HEK293T (cell line): ENCODE measurements around the gene SLC35E1.

Experiments used
- CTBP1 ChIP-seq: fragments of 450-650 bp; IDR thresholded peaks from 2 replicates; pipeline ENCODE4 v1.6.1; 2016; ENCODE audit warnings: borderline replicate concordance
- FOXA1 ChIP-seq: fragments of 450-650 bp; IDR thresholded peaks from 2 replicates; pipeline ENCODE4 v1.6.1; 2016; ENCODE audit warnings: mild to moderate bottlenecking
- FOXK2 ChIP-seq: fragments of 450-650 bp; IDR thresholded peaks from 2 replicates; pipeline ENCODE4 v1.6.1; 2016; ENCODE audit warnings: mild to moderate bottlenecking
- FOXM1 ChIP-seq: fragments of 450-650 bp; IDR thresholded peaks from 2 replicates; pipeline ENCODE4 v1.6.1; 2017; ENCODE audit warnings: mild to moderate bottlenecking, borderline replicate concordance
- L3MBTL2 ChIP-seq: fragments of 450-650 bp; conservative IDR thresholded peaks from 2 replicates; pipeline ENCODE4 v1.6.1; 2016; ENCODE audit warnings: mild to moderate bottlenecking
- SP1 ChIP-seq: fragments of 450-650 bp; IDR thresholded peaks from 2 replicates; pipeline ENCODE4 v1.6.1; 2017
- TF ChIP-seq, protein P1 (sequence below): fragments of 450-650 bp; IDR thresholded peaks from 2 replicates; pipeline ENCODE4 v1.6.1; 2016

- TF ChIP-seq FOXM1: no peak
- TF ChIP-seq, protein P1, sequence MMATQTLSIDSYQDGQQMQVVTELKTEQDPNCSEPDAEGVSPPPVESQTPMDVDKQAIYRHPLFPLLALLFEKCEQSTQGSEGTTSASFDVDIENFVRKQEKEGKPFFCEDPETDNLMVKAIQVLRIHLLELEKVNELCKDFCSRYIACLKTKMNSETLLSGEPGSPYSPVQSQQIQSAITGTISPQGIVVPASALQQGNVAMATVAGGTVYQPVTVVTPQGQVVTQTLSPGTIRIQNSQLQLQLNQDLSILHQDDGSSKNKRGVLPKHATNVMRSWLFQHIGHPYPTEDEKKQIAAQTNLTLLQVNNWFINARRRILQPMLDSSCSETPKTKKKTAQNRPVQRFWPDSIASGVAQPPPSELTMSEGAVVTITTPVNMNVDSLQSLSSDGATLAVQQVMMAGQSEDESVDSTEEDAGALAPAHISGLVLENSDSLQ: no peak
- no peak for TF ChIP-seq SP1
- no peak for TF ChIP-seq L3MBTL2
- no peak for TF ChIP-seq FOXK2
- no peak for TF ChIP-seq FOXA1
- no peak for TF ChIP-seq CTBP1
These were observed 2.5 kb downstream of the SLC35E1 start for GRCh38 chr19:16569609-16570320.
